Fibroblast of lung (primary cell): ENCODE results near the gene UBTFL1. TPM values are rescaled to one million over a fixed set of nuclear protein-coding genes. Genes with fewer than 3 reads are reported as not detected.
"Not testable (repeated sequence)": the region's sequence is repeated elsewhere in the genome, so short reads cannot be mapped to it uniquely, and the experiment has no call there.

Source experiments
- DNase-seq, 2 donors: peaks; one replicate each; pipeline versions ENCODE4 v3.0.0 to v3.0.0-alpha.2; 2010; ENCODE audit warnings: low read depth in 2 of 2
- H2AFZ ChIP-seq: 2 replicates; pipeline ENCODE4 v1.5.1; 2012; ENCODE audit warnings: low read length, control low read depth, inconsistent platforms
- H3K27ac ChIP-seq: 2 replicates; pipeline ENCODE4 v1.5.1; 2011; ENCODE audit warnings: low read length, control low read depth; ENCODE audit not compliant: insufficient read depth
- H3K27me3 ChIP-seq: 2 replicates; pipeline ENCODE4 v1.5.1; 2011; ENCODE audit warnings: mild to moderate bottlenecking, low read length; ENCODE audit not compliant: control insufficient read depth, insufficient read depth
- H3K36me3 ChIP-seq: 2 replicates; pipeline ENCODE4 v1.5.1; 2011; ENCODE audit warnings: low read length; ENCODE audit not compliant: control insufficient read depth, insufficient read depth
- H3K4me1 ChIP-seq: 2 replicates; pipeline ENCODE4 v1.5.1; 2011; ENCODE audit warnings: low read length; ENCODE audit not compliant: control insufficient read depth, insufficient read depth; ENCODE audit errors: extremely low read depth
- H3K4me2 ChIP-seq: 2 replicates; pipeline ENCODE4 v1.5.1; 2011; ENCODE audit warnings: low read length, control low read depth; ENCODE audit not compliant: insufficient read depth; ENCODE audit errors: extremely low read depth
- H3K4me3 ChIP-seq, 4 experiments: fragments of 200-600 bp in 1 of 4; sonication (generic) in 1 of 4; replicated peaks in 1 of 4; 2 replicates each; pipeline ENCODE4 v1.5.1; 2011 to 2016; ENCODE audit warnings: low read length in 4 of 4, low read depth in 3 of 4, mild to moderate bottlenecking in 3 of 4, control low read depth in 2 of 4, inconsistent platforms in 1 of 4, mixed read lengths in 1 of 4; ENCODE audit not compliant: insufficient read depth in 1 of 4; ENCODE audit errors: control extremely low read depth in 1 of 4
- H3K79me2 ChIP-seq: 2 replicates; pipeline ENCODE4 v1.5.1; 2012; ENCODE audit warnings: mild to moderate bottlenecking, low read length, inconsistent platforms; ENCODE audit not compliant: control insufficient read depth, insufficient read depth
- H3K9ac ChIP-seq: 2 replicates; pipeline ENCODE4 v1.5.1; 2011; ENCODE audit warnings: mild to moderate bottlenecking, low read length, control low read depth; ENCODE audit not compliant: insufficient read depth
- H3K9me3 ChIP-seq: 2 replicates; pipeline ENCODE4 v1.5.1; 2012; ENCODE audit warnings: low read depth, low read length; ENCODE audit not compliant: control insufficient read depth, insufficient read depth
- H4K20me1 ChIP-seq: 2 replicates; pipeline ENCODE4 v1.5.1; 2011; ENCODE audit warnings: low read length; ENCODE audit not compliant: control insufficient read depth, insufficient read depth; ENCODE audit errors: extremely low read depth
- polyA minus RNA-seq: library from RNA; depleted of rRNA, polyadenylated mRNA; stranded (reverse); fragments of >200 nt; gene quantifications from 2 replicates; pipeline ENCODE4 v1.2.3, GENCODE V29; 2011; ENCODE audit warnings: low replicate concordance
- polyA plus RNA-seq, 2 donors: library from polyadenylated mRNA; depleted of rRNA in 1 of 2; stranded (reverse) in 1 of 2; unstranded in 1 of 2; fragments of >200 nt; gene quantifications; 2 replicates each; pipeline ENCODE4 v1.2.1, GENCODE V29; 2011 to 2012; ENCODE audit warnings: missing spikeins in 1 of 2
- total RNA-seq: library from RNA; depleted of rRNA; stranded (reverse); fragments of >200 nt; gene quantifications from 2 replicates; pipeline ENCODE4 v1.2.1, GENCODE V29; 2014

UBTFL1 gene, protein sequence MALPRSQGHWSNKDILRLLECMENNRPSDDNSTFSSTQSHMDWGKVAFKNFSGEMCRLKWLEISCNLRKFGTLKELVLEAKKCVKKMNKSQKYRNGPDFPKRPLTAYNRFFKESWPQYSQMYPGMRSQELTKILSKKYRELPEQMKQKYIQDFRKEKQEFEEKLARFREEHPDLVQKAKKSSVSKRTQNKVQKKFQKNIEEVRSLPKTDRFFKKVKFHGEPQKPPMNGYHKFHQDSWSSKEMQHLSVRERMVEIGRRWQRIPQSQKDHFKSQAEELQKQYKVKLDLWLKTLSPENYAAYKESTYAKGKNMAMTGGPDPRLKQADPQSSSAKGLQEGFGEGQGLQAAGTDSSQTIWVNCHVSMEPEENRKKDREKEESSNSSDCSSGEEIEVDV
- total RNA-seq (not detected in 2 replicates), polyA plus RNA-seq (not detected in 2 replicates), polyA minus RNA-seq (not detected in 2 replicates)
- not detected in 2 replicates for polyA plus RNA-seq (2012)

DNA sequence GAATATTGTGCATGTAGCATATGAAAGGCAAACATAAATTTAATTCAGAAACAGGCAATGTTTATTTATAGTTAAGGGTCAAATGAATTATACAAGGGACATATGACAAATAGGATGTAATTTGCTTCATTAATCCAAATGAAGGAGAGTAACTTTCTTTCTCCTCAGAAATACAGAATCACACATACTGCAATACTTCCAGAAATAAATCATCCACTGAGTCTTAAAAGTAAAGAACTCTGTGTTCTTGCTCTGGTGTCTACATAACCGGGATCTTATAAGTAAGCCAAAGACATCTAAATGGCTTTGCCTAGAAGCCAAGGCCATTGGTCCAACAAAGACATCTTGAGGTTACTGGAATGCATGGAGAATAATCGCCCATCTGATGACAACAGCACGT is at the start of gene UBTFL1:
TSS of gene UBTFL1 (plus strand) at position 301 of the 400 bp plus-strand sequence. CDS start at position 301, 0 bp downstream.
- not testable (repeated sequence) for H3K36me3 ChIP-seq, H3K9ac ChIP-seq, H3K79me2 ChIP-seq, DNase-seq, H3K27me3 ChIP-seq, H3K4me2 ChIP-seq, H3K27ac ChIP-seq, H3K4me1 ChIP-seq, H2AFZ ChIP-seq, H3K4me3 ChIP-seq, H4K20me1 ChIP-seq, H3K9me3 ChIP-seq

DNA sequence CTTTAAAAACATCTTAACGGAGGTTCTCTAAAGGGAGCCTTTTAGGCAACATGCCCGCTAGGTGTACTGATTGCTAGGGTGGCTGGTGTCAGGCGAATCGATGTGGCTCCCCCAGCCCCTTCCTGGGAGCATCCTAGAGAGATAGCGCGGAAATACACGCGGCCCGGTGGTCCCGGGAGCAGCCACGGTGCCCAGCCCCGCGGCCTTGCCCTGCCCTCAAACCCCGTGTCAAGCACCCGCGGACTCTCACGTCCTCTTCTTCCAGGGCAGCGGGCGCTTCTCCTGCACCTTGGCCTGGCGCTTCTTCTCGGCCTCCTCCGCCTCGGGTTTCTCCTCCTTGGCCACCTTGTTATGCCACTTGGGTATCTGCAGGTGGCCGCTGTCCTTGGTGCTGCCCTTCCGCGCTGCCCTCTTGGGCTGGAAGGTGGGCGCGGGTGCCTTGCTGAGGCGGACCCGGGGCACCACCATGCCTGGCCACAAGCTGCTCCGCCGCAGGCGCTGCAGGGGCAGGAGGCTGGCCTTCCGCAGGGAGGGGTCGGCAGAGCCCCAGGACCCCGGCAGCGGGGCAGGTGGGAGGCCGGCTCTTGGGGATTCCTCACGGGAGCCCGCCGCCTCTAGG is 34.0 kb upstream of the UBTFL1 start:
- not testable (repeated sequence) for H4K20me1 ChIP-seq, DNase-seq

DNA sequence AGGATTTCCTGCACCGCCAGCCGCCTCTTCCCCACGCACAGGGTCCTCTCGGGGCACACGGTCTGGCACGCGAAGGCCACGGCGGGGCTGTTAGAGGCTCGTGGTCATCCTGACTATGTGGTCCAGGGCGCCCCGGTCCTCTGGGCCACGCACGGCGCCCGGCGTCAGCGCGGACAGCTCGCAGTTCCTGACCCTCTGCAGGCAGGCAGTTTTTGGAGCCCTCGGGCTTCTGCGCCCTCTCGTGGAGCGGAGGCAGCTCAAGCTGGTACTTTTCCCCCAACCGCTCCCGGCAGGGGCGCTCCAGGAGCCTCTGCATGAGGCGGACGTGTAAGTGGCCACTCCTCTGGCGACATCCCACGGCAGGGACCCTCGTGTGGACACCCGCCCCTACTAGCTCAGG is 33.4 kb upstream of the UBTFL1 start:
- not testable (repeated sequence) for H3K9ac ChIP-seq, DNase-seq, H3K27me3 ChIP-seq, H3K9me3 ChIP-seq, H3K4me3 ChIP-seq, H3K79me2 ChIP-seq, H2AFZ ChIP-seq, H4K20me1 ChIP-seq, H3K27ac ChIP-seq, H3K4me2 ChIP-seq, H3K36me3 ChIP-seq, H3K4me1 ChIP-seq

More for the DNA sequence above, 34.0 kb upstream of the UBTFL1 start:
- not testable (repeated sequence) for H2AFZ ChIP-seq, H3K27me3 ChIP-seq, H3K4me3 ChIP-seq, H3K27ac ChIP-seq, H3K9ac ChIP-seq, H3K4me1 ChIP-seq, H3K4me2 ChIP-seq, H3K36me3 ChIP-seq, H3K9me3 ChIP-seq, H3K79me2 ChIP-seq

DNA sequence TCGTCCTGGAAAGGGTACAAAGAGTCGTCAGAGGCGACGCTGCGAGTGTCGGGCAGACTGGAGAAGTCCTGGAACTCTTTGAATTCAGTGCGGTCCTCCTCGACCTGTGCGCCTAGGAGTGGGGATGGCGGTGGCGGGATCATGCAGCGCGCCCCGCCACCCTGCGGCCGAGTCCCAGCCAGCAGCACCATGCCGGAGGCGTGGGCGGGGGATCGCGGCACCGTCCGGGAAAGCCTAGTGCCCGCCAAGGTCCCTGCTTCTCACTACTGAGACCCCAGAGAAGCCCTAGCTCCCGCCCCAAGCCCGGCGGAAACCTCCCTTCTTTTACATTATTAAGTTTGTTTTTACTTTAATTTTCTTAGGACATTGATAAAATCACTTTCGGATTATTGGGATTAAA is 32.2 kb upstream of the UBTFL1 start:
- DNase-seq, H4K20me1 ChIP-seq, H3K4me2 ChIP-seq: not testable (repeated sequence)

DNA sequence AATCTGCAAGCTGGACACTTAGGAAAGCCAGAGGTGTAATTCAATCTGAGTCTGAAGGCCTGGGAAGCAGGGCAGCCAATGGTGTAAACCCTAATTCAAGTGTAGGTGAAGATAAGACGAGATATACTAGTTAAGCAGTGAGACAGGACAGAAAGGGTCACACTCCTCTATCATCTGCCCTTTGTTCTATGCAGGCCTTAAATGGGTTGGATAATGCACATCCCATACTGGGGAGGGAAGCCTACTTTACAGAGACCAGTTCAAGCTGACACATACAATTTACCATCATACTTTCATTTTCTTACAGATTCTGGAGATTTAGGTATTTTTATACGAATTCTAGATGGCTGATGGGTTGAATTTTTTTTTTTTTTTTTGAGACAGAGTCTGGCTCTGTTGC is 3.0 kb downstream of the UBTFL1 start:
- H3K36me3 ChIP-seq, H4K20me1 ChIP-seq, H2AFZ ChIP-seq, DNase-seq, H3K27me3 ChIP-seq, H3K4me3 ChIP-seq, H3K79me2 ChIP-seq, H3K9me3 ChIP-seq, H3K4me2 ChIP-seq, H3K4me1 ChIP-seq, H3K9ac ChIP-seq, H3K27ac ChIP-seq: not testable (repeated sequence)

More for the DNA sequence above, 32.2 kb upstream of the UBTFL1 start:
- not testable (repeated sequence) for H3K27me3 ChIP-seq, H3K9me3 ChIP-seq, H3K79me2 ChIP-seq, H3K4me3 ChIP-seq, H3K27ac ChIP-seq, H2AFZ ChIP-seq, H3K9ac ChIP-seq, H3K36me3 ChIP-seq, H3K4me1 ChIP-seq

DNA sequence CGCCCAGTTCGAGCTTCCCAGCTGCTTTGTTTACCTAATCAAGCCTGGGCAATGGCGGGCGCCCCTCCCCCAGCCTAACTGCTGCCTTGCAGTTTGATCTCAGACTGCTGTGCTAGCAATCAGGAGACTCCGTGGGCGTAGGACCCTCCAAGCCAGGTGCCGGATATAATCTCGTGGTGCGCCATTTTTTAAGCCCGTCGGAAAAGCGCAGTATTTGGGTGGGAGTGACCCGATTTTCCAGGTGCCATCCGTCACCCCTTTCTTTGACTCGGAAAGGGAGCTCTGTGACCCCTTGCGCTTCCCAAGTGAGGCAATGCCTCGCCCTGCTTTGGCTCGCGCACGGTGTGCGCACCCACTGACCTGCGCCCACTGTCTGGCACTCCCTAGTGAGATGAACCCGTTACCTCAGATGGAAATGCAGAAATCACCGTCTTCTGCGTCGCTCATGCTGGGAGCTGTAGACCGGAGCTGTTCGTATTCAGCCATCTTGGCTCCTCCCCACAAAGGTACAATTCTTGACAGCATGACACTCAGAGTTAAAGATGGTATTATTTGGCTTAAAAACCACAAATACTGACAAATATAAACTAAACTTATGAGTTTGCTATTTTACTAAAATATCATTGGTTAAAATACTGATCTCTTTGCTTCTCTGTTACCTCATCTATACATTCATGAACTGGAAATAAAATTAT is 9.6 kb downstream of the UBTFL1 start:
- not testable (repeated sequence) for H3K79me2 ChIP-seq, DNase-seq, H3K4me1 ChIP-seq, H3K4me2 ChIP-seq, H3K36me3 ChIP-seq, H4K20me1 ChIP-seq, H2AFZ ChIP-seq, H3K4me3 ChIP-seq, H3K27ac ChIP-seq, H3K9me3 ChIP-seq, H3K9ac ChIP-seq, H3K27me3 ChIP-seq
